Effector memory CD4-positive, alpha-beta T cell (primary cell): Measurements from ENCODE around the gene ACVR1B.

Source experiments
- DNase-seq, 3 donors: peaks; one replicate each; pipeline ENCODE4 v3.0.0-alpha.2; 2020
- H3K27ac ChIP-seq: 2 replicates; pipeline ENCODE4 v1.7.0; 2013; ENCODE audit warnings: mild to moderate bottlenecking, low read length, moderate library complexity; ENCODE audit not compliant: insufficient read depth, poor library complexity, severe bottlenecking
- H3K27me3 ChIP-seq: replicated peaks from 2 replicates; pipeline ENCODE4 v1.7.0; 2013; ENCODE audit warnings: mild to moderate bottlenecking, low read length; ENCODE audit not compliant: insufficient read depth, control insufficient read depth, poor library complexity, severe bottlenecking
- H3K36me3 ChIP-seq: 2 replicates; pipeline ENCODE4 v1.7.0; 2013; ENCODE audit warnings: mild to moderate bottlenecking, low read length, moderate library complexity; ENCODE audit not compliant: control insufficient read depth, insufficient read depth
- H3K4me1 ChIP-seq: 2 replicates; pipeline ENCODE4 v1.7.0; 2013; ENCODE audit warnings: low read length, mild to moderate bottlenecking; ENCODE audit not compliant: control insufficient read depth, insufficient read depth, poor library complexity, severe bottlenecking
- H3K4me3 ChIP-seq: 2 replicates; pipeline ENCODE4 v1.7.0; 2013; ENCODE audit warnings: low read length, low read depth, mild to moderate bottlenecking; ENCODE audit not compliant: insufficient read depth, poor library complexity, severe bottlenecking
- H3K9me3 ChIP-seq: 2 replicates; pipeline ENCODE4 v1.7.0; 2013; ENCODE audit warnings: mild to moderate bottlenecking, low read length, moderate library complexity; ENCODE audit not compliant: control insufficient read depth

Gene ACVR1B

GRCh38 chr12:51917746-51918453, 33.6 kb upstream of the ACVR1B start:
- DNase-seq = no peak
- H3K27me3 ChIP-seq = no peaks in the 10 kb centered on the region

DNA sequence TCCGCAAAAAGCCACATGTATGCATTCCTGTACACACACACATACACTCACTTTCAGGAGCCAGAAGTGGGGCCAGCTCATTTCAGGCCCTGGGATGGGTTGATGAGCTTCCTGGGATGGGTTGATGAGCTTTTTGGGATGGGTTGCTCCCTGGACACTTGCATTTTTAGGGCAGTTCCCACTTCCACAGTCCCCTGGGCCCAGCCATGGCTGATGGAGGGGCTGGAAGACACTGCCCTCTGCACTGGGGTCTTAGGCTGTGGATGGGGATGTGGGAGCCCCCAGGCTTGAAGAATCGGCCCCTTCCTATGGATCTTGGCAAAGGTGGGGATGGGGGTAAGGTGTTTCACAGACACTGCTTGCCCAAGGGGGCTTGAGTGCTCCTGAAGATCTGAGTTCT, 31.5 kb upstream of the ACVR1B start:
- Histone ChIP-seq H3K4me1 (no peaks in the 10 kb centered on the region), H3K27ac (no peak overlapping the region), H3K27me3 (no peaks in the 10 kb centered on the region), H3K4me3 (no peak overlapping the region), H3K36me3 (no peaks in the 10 kb centered on the region), H3K9me3 (no peaks in the 10 kb centered on the region)
- DNase-seq = no peak

More at GRCh38 chr12:51917746-51918453, 33.6 kb upstream of the ACVR1B start:
- Histone ChIP-seq H3K4me3 (no peak overlapping the region), H3K36me3 (no peaks in the 10 kb centered on the region), H3K9me3 (no peaks in the 10 kb centered on the region), H3K27ac (no peak overlapping the region), H3K4me1 (no peaks in the 10 kb centered on the region)

GRCh38 chr12:51921017-51921725, 30.3 kb upstream of the ACVR1B start:
- Histone ChIP-seq H3K27me3 (no peaks in the 10 kb centered on the region), H3K27ac (no peak overlapping the region), H3K4me3 (no peak overlapping the region), H3K9me3 (no peaks in the 10 kb centered on the region), H3K4me1 (no peaks in the 10 kb centered on the region), H3K36me3 (no peaks in the 10 kb centered on the region)
- DNase-seq = no peak

DNA sequence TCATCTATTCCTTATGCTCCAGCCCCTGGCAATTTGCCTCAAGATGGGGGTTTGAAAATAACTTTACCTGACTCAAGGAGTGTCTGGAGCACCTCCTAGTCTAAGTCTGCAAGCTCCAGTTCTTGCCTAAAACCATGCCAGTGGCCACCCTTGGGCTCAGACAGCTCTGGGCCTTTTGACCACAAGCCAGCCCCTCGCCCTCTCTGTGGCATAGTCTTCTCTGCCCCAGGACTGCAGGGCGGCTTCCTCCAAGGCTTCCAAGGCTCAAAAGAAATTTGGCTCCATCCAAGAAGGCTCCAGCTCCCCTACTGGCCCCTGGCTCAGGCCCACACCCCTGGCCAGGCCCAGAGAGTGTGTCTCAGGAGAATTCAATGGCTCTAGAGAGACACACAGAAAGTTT, 29.4 kb upstream of the ACVR1B start:
- no peak for DNase-seq
- H3K9me3 ChIP-seq = no peaks in the 10 kb centered on the region
- no peak overlapping the region for H3K27ac ChIP-seq
- no peaks in the 10 kb centered on the region for H3K36me3 ChIP-seq
- H3K27me3 ChIP-seq = no peaks in the 10 kb centered on the region
- no peak overlapping the region for H3K4me3 ChIP-seq
- no peaks in the 10 kb centered on the region for H3K4me1 ChIP-seq

DNA sequence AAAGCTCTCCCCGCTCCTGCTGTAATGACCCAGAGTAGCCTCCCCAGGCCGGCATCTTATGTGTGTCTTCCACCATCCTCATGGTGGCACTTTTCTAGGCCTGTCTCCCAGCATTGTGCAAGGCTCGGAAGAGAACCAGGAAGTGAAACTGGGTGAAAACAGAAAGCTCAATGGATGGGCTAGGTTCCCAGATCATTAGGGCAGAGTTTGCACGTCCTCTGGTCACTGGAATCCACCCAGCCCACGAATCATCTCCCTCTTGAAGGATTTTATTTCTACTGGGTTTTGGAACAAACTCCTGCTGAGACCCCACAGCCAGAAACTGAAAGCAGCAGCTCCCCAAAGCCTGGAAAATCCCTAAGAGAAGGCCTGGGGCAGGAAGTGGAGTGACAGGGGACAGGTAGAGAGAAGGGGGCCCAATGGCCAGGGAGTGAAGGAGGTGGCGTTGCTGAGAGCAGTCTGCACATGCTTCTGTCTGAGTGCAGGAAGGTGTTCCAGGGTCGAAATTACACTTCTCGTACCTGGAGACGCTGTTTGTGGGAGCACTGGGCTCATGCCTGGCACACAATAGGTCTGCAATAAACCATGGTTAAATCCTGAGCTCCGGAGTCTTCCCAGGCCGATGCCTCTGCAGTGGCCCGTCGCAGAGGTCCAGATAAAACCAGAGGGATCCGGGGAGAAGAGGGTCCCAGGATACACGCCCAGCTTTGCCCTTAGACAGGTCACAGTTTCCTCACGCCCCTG, 28.6 kb upstream of the ACVR1B start:
- Histone ChIP-seq H3K27ac (no peak overlapping the region), H3K36me3 (no peaks in the 10 kb centered on the region), H3K4me1 (no peaks in the 10 kb centered on the region), H3K27me3 (no peaks in the 10 kb centered on the region), H3K4me3 (no peak overlapping the region), H3K9me3 (no peaks in the 10 kb centered on the region)
- no peak for DNase-seq

DNA sequence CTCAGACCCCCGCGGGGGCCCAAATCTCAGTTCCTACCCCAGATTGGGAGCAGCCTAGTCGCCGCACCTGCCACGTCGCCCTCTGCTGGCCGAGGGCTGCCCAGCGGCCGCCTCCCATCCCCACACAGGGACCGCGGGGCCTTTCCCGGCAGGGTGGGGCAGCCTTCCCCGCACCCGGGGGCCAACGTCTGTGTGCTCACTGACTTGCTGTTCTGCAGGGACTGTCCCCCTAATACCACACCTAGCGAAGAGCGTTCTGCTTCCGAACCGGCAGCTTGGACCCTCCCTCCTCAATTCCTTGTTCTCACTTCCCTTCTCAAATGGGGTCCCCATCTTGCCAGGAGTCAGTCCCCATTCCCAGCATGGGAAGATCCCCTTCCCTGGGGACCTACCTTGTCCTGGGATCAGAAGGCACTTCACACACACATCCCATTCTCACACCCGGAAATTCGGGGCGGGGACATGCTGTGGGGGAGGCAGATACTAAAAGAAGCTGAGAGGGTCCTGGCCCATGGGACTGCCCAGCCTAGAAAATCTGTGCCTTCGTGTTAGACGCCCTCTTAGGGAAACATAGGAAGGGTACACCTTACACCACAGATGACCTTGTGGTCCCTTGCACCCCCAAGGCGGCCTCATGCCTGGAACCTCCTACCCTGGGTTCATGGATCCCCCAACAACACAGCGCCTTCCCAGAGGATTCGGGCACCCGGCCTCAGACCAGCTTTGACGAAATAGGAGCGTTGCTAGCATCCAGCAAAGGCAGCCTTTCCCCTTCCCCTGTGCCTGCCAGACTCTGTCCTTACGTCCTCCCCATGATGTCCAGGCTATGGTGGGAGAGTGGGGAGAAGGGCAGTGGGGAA, 27.8 kb upstream of the ACVR1B start:
- Histone ChIP-seq H3K9me3 (no peaks in the 10 kb centered on the region), H3K36me3 (no peaks in the 10 kb centered on the region), H3K27ac (no peak overlapping the region), H3K4me1 (no peaks in the 10 kb centered on the region), H3K27me3 (no peaks in the 10 kb centered on the region), H3K4me3 (no peak overlapping the region)
- peak; percentile 10 to 16 (median 11) for DNase-seq

DNA sequence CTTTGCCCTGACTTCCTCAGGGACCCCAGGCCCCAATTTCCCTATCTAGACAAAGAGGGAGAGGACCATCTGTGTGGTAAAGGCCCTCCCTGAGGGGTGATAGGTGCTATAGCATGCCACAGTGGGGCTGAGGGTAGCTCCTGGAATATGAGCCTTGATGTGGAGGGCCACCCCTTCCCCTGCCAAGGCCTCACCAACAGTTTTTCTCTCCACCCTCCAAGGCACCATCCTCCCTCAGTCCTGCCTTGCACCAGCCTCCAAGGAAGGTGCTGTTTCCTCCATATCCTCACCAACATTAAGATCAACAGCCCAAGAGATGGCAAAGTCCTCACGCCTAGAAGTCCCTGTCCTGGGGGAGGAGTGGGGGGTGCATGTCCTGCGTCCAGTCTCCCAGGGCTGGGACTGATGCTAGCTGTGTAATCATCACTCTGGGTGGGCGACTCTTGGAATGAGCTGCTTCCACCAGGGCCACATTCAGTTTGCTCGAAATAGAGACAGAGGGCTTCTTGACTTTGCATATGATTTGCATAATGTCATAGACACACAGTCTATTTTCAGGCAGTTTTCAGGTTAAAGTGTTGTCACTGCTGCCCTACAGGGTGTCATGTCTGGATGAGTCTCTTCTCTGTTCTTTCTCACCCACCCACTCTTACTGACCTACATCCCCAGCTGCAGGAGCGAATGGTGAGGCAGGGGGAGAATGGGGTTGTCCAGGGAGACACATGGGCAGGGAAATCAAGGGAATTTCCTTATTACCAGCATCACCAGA, 26.8 kb upstream of the ACVR1B start:
- H3K4me1 ChIP-seq = no peaks in the 10 kb centered on the region

GRCh38 chr12:51925346-51926063, 26.0 kb upstream of the ACVR1B start:
- Histone ChIP-seq H3K36me3 (no peaks in the 10 kb centered on the region), H3K27me3 (no peaks in the 10 kb centered on the region), H3K27ac (no peak overlapping the region), H3K4me3 (no peak overlapping the region), H3K4me1 (no peaks in the 10 kb centered on the region), H3K9me3 (no peaks in the 10 kb centered on the region)
- DNase-seq = no peak

More for the DNA sequence above, 26.8 kb upstream of the ACVR1B start:
- DNase-seq = no peak
- Histone ChIP-seq H3K4me3 (no peak overlapping the region), H3K27ac (no peak overlapping the region), H3K27me3 (no peaks in the 10 kb centered on the region), H3K9me3 (no peaks in the 10 kb centered on the region), H3K36me3 (no peaks in the 10 kb centered on the region)
